GM19372 (cell line): ENCODE measurements around the gene IGF2R.

Experiments
- ATAC-seq: cut with Tn5 transposase; IDR thresholded peaks from one replicate; pipeline ENCODE4 v1.9.1; 2021; ENCODE audit warnings: mild to moderate bottlenecking, low read depth, moderate library complexity; ENCODE audit not compliant: unreplicated experiment

The IGF2R gene

DNA sequence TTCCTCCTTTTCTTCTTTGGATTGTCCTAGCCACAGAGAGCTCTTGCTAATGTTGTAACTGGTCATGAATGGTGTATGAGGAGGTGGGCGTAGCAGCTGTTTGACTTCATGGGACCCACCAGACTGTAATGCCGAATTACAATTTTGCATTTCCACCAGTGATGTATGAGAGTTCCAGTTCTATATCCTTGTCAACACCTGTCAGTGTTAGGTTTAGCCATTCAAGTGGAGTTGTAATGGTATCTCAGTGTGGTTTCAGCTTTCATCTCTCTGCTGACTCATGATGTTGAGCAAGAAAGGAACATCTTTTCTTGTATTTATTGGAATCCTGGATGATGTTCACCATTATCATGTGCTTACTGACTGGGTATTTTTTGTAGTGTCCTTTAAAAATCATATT is 5.1 kb downstream of the IGF2R start:
- ATAC-seq = no peak

DNA sequence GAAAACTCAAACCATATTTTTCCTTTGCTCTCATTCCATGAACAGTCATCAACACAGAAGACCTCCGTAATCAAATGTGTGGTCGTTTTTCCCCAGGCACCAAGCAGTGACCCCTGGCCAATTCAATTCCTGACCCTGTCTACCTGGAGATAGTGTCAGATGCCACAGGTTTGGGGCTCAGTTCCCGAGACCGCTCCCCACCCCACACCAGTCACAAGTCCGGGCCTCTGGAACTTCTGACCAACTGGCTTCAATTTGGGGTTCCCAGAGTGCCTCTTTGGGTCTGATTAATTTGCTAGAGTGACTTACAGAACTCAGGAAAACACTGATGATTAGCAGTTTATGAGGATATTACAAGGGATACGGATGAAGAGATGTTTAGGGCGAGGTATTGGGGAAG is 6.0 kb downstream of the IGF2R start:
- no peak for ATAC-seq

DNA sequence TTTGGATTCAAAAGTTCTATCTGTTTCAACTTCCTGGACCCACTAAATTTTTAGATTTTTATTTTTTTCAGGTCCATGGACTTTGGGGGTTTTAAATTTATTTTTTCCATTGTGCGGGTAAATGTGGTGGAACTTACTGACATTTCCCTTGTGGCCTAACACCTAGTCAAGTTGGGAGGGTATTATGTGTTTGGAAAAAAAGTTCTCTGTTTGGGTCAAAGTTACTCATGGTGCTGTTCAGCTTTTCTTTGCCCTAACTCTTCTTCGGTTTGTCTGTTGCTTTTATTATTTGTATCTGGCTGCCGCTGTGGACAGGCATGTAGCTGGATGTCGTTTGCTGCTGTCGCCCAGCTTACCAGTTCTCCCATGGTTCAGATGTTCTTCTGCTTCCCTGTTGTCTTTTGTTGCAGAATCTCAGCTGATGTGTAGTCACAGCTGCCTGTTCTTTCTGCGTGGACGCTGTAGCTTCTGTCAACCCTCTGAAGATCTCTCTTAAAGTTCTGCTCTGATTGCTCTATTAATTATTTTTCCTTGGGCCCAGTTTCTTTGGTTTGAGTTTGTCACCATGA is 7.9 kb downstream of the IGF2R start:
- no peak for ATAC-seq

DNA sequence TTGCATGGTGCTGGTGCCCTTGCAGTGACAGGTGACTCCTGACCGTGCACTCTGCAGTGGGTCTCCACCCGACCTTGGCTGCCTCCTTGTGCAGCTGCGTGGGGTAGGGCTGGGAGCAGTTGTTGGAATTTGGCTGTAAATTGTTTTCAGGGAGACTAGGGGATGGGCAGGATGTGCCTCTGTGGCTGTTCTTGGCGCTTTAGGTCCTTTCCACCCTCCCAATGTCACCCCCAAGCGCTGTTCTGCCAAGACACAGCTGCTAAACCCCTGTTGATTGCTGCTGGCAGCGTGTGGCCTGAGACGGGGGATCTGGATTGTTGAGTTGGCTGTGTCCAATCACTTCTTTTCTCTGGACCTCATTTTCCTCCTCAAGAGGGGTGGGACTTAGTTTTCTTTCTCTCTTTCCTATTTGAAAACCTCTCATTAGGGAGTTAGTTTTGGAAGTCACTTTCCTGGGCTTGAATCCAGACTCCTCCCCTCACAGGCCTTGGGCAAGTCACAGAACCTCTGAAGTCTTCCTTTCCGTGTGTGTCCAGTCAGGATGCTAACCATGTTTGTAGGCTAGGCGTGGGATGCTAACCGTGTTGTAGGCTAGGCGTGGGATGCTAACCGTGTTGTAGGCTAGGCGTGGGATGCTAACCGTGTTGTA is 8.5 kb downstream of the IGF2R start:
- no peak for ATAC-seq

DNA sequence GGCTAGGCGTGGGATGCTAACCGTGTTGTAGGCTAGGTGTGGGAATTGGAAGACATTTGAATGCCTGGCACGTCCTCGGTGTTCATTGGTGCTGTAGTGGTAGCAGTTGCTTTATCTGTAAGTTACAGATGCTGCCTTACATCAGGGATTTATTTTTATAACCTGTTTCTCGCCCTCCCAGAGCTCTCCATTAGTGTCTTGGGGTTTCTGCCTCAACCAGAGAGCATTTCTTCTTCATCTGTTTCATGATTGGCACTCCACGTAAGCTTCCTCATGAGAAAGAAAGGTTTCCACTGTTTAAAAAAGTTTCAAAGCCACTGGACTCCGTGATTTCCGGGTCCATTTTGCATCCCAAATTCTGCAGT is 9.0 kb downstream of the IGF2R start:
- no peak for ATAC-seq

DNA sequence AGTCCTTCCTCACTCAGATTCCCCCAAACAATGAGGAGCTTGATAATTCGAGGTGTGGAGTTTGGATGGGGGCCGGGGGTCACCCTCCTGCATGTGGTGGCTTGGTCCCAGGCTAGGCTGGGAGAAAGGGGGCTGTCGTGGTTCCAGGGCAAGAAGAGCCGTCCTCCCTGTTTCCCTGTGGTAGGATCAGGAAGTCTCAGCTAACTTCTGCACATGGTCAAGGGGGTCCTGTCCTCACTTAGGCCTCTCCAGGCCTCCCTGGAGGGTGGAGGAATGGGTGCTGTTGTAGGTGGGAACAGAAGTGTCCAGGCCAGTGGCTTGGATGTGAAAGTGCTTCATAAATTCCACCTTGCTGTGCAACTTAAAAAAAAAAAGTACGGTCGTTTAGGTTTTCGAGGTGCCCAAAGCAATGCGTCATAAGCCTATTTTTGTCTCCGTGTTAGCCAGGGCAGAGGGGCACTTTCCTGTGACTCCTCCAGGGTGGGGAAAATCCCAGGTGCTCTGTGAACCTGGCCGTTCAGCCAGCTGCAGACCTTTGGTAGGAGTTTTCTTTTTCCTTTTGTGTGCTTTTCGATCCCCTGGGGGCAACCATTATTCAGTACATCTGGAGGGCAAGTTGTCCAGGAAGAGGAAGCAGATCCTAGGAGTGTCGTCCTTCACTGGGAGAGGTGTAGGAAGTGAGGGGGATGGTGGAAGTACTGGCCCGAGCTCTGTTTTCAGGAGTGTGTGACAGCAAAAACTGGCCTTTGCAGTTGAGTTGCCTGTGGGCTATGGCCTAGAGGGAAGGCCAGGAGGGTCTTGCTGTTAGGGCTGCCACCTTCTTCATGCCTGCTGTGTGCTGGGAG is 9.6 kb downstream of the IGF2R start:
- peak; percentile 24 for ATAC-seq

DNA sequence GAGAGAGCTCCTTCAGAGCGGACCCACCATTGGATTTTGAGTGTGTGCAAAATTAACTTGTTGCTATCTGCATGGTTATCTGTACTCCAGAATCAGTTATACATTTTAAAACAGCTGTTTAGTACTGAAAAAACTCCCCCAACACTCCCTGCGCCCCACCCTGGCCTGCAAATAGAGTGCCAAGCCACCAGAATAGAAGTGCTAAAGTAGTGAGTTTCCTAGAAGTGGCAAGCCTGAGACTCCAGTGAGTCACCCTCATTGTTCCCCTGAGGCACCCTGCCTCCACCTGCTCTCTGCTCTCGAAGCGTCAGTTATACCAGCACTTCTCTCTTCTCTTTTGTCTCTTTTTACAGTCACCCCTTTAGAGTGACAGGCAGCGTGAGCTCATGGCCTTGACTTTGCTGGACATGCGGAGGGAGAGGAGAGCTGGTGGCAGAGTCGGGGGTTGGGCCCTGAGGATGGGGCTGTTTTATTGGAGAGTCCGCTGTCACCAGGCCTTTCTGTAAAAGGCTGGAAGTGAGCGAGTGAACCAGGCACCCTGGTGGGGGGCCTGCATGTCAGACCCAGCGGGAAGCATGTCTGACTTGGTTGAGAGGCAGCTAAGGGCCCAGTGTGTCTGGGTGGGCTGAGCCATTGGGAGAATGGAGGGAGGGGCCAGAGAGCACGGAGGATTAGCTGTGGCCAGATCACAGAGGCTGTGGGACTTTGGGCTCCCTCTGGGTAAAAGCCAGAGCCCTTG is 10.4 kb downstream of the IGF2R start:
- ATAC-seq = peak; percentile 50

DNA sequence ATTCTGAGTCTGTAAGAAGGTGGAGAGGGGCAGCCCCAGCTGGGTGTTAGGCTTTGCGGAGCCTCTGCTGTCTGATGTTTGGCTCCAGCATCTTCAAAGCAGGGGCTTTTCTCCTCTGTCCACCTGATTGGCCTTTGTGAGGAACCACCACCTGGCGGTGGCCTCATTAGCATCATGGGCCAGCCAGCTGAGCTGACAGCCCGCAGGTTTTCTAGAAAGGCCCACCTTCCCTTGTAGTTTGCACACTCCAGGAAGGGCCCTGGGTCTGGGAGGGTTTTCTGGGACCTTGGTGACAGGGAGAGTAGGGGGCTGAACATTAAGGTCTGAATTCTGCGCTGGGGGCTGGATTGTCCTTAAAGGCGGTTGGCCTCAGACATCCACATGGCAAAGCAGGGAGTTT is 11.6 kb downstream of the IGF2R start:
- no peak for ATAC-seq

DNA sequence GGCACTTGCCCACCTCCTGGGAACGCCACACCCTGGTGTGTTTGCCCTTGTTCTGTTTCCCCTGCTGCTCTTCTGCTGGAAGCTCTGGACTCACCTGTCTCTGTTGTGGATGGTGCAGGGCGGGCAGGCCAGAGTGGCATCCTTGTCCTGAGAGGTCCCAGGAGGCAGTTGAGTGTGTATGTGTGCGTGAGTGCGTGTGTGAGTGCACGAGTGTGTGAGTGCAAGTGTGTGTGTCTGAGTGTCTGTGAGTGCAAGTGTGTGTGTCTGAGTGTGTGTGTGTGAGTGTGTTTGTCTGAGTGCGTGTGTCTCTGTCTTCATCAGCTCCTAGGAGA is 12.2 kb downstream of the IGF2R start:
- no peak for ATAC-seq

DNA sequence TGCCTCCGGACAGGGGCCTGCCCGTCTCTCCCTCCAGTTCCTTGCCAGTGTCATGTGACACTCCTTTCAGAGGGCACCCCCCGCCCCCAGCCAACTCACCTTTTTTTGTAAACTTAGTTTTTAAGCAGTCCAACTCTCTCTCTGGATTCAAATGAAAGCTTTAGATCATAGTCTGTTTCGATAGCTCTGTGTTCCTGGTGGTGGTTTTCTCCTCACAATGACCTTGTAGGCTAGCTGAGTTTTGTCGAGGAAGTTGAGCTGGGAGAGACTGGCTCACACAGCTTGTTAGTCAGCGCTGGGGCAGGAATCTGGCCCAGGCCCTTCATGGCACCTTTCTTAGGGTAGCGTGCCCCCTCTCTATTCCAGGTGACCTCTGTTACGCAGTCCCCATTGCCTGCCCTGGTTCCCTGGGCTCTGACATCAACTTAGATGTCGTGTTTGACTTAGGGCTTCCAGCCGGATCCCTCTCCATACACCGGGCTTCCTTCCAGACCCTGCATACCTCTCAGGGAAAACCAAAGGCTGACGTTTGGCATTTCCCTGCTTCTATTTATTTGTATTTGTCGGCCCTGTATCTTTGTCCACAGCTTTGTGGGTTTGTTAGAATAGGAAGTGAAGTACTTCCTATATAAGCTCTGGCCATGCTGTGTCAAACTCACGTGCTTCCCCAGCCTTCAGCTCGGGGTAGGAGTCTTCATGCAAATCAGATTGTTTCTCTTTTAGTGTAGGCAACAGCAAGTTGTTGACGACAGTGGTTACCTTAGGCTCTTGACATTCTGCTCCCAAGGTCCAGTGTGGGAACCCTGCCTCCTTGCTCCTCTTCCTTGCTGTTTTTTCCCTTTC is 12.7 kb downstream of the IGF2R start:
- peak; percentile 71 for ATAC-seq

DNA sequence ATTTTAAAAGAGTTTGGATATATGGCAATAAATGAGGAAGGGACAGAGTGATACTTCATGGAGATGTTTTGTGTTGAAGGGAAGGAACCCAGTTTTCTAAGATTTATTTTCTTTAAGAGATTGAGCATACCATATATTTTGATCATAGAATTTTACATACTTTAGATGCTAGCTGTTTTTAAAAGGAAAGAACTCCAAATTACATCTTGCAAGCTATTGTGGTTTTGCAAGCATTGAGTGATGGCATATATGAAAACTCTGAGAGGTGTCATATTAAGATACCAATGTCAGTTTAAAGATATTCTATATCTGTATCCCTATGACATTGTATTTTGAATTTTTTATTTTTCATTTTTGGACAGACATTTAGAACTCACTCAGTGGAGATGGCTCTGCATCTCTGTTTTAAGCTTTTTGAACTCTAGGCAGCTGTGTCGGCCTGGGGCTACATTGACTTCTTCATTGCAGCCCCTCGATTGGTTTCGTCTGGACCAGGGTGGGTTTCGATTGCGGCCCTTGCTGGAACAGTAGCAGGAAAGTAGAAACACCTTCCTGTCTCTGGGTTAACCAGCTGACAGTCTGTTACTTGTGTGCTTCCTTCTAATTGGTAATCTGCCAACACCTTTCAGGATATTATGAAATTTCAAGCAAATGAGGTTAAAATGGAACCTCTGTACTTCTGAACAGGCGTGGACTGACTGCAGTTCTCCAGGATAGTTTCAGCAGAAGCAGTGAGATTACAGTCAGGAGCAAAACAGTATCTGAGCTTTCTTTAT is 14.0 kb downstream of the IGF2R start:
- ATAC-seq = no peak

DNA sequence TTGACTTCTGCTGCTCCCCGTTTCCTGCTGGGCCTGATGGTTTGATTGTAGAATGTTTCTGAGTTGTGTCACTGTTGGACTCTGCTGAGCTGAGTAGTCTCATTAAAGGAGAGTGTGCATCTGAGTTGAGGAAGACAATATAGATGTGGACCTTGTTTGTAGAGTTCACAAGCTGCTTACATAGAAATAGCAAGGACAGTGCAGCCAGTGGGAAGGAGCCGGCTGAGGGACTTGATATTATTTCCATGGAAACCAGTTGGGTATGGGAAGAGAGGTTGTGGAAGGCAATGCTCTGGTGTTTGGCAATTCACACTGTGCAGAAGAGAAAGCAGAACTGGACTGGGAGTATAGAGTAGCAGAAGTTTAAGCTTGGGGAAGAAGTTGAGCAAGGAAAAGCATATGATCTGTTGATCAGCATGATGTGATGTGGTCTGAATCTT is 14.8 kb downstream of the IGF2R start:
- ATAC-seq = no peak

DNA sequence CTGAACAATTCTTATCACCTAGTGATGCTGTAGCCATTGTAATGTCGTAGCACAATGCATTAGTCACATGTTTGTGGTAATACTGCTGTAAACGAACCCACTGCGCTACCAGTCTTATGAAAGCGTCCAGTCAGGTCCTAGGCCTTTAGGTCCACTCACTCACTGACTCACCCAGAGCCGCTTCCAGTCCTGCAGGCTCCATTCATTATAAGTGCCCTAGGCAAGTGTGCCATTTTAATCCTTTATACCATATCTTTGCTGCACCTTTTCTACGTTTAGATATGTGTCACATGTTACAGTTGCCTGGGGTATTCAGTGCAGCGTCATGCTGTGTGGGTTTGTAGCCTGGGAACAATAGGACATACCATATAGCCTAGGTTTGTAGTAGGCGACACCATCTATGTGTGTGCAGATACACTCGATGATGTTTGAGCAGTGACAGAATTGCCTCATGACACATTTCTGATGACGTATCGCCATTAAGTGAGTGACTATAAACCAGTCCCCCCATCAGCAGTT is 15.4 kb downstream of the IGF2R start:
- ATAC-seq = no peak

DNA sequence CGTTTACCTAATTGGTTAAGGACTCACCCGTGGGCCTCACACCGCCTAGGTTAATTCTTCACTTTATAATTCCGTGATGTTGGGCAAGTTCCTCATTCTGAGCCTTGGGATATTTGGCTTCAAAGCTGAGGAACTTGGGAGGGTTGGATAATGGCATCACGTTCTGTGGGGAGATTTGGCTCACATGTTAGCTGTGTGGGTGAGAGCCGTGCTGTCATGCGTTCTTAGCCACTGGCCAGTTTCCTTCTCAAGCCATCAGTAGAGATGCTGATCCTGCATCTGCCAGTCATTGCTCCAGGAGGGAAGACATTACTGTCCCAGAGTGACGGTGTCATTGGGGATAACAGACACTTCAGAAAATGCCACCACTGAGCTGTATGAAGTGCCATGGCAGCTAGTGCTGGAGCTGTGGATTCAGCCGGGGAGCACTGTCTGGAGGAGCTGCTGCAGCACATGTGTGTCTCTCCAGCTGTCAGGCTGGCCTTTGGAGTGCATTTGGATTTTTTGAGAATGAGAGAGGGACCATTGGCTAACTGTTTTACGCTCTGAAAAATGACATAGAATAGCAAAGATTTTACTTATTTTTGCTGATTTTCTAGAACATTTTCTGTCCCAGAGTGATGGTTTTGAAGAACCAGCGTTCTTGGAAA is 16.5 kb downstream of the IGF2R start:
- no peak for ATAC-seq

DNA sequence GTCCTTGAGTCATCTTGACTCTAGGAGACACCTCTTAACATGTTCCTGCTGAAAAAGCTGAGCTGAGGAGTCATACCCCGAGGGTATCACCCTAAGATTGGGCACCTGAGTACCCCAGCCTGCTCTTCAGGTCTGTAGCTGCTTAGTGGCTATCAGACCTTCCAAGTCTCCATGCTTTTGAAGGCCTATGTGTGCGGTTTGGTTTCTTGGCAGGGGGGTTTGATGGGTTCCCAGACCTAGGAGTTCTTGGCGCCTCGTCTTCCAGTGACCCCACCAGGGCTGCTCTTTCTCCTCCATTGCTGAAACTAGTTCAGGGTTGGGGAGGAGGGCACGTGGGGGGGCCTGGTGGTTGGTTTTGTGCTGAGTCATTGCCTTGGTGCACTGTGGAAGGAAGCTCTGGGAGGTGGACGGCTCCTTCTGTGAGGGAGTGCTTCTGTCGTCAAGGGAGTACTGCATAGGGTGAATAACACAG is 20.1 kb downstream of the IGF2R start:
- no peak for ATAC-seq

DNA sequence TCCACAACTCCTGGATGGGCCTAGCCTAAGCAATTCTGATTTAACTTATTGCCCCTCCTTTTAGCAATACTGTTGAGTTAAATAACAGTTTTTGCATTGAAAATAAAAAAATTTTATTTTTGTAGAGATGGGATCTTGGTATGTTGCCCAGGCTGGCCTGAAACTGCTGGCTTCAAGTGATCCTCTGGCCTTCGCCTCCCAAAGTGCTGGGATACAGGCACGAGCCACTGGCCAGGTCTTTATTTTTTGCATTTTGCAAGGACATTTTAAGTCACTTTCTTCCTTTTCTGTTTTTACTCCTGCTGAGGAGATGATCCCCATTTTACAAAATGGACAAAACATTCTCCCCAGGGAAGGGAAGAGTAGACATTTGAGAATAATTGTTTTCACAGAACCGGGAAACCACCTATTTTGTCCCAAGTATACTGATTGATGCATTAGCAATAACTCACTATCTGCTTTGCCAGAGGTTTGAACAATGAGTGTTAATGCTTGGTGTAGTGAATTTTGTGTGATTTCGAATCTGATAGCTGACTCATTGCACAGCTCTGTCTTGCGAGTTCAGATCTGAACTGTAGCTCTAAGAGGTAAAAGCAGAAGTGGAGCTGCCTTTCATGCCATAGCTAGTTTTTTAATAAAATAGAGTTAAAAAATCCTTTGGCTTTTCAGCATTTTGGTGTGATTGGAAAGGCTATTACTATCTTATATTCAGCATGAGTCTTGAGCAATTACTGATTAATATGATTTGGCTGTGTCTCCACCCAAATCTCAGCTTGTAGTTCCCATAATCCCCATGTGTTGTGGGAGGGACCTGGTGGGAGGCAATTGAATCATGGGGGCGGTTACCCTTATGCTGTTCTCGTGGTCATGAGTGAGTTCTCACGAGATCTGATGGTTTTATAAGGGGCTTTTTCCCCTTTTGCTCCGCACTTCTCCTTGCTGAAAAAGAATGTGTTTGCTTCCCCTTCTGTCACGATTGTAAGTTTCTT is 20.9 kb downstream of the IGF2R start:
- peak; percentile 77 for ATAC-seq

DNA sequence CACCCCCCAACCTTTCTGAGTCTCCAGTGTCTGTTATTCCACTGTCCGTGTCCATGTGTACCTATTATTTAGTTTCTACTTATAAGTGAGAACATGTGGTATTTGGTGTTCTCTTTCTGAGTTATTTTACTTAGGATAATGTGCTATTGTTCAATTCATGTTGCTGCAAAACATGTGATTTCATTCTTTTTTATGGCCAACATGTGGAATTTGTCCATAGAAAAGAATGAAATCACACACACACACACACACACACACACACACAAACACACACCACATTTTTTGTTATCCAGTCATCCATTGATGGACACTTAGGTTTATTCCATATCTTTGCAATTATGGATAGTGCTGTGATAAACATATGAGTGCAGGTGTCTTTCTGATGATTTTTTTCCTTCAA is 23.5 kb downstream of the IGF2R start:
- ATAC-seq = no peak

DNA sequence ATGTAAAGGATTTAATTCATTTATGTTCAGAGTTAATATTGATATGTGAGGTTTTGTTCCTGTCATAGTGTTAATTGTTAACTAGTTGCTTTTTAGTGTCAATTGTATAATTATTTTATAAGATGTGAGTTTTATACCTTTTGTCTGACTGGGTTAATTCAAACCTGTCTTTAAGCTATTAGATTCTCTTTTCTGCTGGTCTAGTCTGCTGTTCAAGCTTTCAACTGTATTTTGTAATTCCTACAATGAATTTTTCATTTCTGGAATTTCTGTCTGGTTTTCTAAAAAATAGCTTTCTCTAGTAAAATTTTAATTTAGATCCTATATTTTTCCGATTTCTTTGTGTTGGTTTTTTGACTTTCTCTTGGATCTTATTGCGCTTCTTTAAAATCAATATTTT is 26.5 kb downstream of the IGF2R start:
- ATAC-seq = no peak
